Measurements from ENCODE around the gene ZNF69.

DNA sequence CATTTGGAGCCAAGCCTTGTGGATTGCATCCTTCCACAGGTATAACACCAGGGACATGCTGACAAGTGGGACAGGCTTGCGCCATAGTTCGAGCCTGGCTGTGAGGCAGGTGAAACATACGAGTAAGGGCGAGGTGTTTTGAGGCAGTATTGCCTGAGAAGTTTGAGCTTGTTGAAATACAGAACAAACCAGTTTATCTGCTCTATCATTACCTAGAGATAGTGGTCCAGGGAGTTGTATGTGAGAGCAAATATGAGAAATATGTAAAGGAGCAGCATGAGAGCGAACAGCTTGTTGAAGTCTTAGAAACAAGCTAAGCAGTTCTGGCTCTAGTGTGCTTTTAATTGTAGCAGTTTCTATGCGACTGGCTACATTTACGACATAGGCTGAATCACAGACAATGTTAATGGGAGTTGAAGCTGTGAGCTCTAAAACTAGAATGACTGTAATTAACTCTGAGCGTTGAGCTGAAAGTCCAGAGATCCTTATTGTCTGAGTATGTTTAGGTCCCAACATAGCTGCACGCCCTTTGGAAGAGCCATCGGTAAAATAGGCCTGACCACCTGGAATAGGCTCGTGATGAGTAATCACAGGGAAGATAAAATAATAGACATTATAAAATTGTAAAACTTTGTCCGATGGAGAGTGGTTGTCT, 30.9 kb upstream of the ZNF69 start:
- TF ChIP-seq TAF1 (conservative IDR thresholded peaks at IDR 0.05) (no peak), RXRA (IDR thresholded peaks at IDR 0.05) (no peak), JUND (IDR thresholded peaks at IDR 0.05) (no peak), SP1 (IDR thresholded peaks at IDR 0.05) (no peak), HNF4A (conservative IDR thresholded peaks at IDR 0.05) (no peak), GABPA (IDR thresholded peaks at IDR 0.05 in 1 of 2, conservative IDR thresholded peaks at IDR 0.05 in 1 of 2) (no peak)
- TF ChIP-seq, protein P1, sequence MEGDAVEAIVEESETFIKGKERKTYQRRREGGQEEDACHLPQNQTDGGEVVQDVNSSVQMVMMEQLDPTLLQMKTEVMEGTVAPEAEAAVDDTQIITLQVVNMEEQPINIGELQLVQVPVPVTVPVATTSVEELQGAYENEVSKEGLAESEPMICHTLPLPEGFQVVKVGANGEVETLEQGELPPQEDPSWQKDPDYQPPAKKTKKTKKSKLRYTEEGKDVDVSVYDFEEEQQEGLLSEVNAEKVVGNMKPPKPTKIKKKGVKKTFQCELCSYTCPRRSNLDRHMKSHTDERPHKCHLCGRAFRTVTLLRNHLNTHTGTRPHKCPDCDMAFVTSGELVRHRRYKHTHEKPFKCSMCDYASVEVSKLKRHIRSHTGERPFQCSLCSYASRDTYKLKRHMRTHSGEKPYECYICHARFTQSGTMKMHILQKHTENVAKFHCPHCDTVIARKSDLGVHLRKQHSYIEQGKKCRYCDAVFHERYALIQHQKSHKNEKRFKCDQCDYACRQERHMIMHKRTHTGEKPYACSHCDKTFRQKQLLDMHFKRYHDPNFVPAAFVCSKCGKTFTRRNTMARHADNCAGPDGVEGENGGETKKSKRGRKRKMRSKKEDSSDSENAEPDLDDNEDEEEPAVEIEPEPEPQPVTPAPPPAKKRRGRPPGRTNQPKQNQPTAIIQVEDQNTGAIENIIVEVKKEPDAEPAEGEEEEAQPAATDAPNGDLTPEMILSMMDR (IDR thresholded peaks at IDR 0.05; ENCODE audit: low read depth, low read length, missing input control): no peak
- TF ChIP-seq, protein P2, sequence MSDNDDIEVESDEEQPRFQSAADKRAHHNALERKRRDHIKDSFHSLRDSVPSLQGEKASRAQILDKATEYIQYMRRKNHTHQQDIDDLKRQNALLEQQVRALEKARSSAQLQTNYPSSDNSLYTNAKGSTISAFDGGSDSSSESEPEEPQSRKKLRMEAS (IDR thresholded peaks at IDR 0.05): no peak
- TF ChIP-seq, protein P3, sequence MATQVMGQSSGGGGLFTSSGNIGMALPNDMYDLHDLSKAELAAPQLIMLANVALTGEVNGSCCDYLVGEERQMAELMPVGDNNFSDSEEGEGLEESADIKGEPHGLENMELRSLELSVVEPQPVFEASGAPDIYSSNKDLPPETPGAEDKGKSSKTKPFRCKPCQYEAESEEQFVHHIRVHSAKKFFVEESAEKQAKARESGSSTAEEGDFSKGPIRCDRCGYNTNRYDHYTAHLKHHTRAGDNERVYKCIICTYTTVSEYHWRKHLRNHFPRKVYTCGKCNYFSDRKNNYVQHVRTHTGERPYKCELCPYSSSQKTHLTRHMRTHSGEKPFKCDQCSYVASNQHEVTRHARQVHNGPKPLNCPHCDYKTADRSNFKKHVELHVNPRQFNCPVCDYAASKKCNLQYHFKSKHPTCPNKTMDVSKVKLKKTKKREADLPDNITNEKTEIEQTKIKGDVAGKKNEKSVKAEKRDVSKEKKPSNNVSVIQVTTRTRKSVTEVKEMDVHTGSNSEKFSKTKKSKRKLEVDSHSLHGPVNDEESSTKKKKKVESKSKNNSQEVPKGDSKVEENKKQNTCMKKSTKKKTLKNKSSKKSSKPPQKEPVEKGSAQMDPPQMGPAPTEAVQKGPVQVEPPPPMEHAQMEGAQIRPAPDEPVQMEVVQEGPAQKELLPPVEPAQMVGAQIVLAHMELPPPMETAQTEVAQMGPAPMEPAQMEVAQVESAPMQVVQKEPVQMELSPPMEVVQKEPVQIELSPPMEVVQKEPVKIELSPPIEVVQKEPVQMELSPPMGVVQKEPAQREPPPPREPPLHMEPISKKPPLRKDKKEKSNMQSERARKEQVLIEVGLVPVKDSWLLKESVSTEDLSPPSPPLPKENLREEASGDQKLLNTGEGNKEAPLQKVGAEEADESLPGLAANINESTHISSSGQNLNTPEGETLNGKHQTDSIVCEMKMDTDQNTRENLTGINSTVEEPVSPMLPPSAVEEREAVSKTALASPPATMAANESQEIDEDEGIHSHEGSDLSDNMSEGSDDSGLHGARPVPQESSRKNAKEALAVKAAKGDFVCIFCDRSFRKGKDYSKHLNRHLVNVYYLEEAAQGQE (IDR thresholded peaks at IDR 0.05): no peak
- TF ChIP-seq, protein P4, sequence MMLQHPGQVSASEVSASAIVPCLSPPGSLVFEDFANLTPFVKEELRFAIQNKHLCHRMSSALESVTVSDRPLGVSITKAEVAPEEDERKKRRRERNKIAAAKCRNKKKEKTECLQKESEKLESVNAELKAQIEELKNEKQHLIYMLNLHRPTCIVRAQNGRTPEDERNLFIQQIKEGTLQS (IDR thresholded peaks at IDR 0.05): no peak

Measured in liver (tissue), 3 donors.